ENCODE data around the gene TMSB4X.
A peak's percentile ranks its signal among the peaks of the same experiment; 100 is the strongest.
"Not testable (repeated sequence)": the region's sequence is repeated elsewhere in the genome, so short reads cannot be mapped to it uniquely, and the experiment has no call there.

TMSB4X gene

DNA sequence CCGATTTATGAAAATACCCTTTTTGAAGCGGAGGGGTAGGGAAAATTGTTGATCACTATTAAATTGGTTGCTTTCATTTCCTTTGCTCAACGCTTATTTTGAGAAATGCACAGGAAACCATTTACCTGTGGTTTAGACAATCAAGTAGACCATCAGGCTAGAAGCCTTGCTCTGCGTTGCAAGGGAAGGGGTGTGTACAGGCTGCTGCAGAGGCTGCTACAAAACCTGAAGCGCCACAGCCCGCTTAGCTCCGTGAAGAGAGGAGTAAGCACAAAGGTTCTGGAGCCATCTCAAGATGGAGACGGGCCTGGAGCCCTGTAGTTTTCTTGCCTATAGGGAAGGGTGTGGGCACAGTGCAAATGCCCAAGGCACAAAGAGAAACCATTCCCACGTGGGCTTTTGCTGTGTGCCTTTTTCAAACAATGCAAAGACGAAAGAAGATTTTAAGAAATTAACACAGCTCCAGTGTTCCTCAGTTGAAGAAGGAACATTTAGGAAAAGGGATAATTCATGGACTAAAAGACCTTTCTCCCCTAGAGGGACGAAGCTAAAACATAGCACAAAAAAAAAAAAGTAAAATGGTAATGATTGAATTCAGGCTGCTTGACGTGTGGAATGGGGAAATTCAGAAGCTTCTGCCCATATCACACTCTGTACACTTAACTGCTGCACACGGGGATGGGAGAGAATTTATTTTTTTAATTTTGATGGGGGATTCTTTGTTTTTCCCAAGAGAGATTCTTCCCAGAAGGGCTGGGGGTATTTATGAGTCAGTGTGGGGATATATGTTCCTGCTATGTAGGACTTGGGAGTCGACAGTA is 3.5 kb downstream of the TMSB4X start:
- H3K4me1 ChIP-seq (ENCODE audit: insufficient read depth, low read length): peaks cover 60% of the 10 kb centered on the region
- no peak overlapping the region for H2AFZ ChIP-seq (ENCODE audit: low read depth, low read length)
- peak; percentile 63 for ATAC-seq (ENCODE audit: insufficient read depth, low read depth)
- H3K9me3 ChIP-seq (ENCODE audit: insufficient read depth, low read length, severe bottlenecking): no peaks in the 10 kb centered on the region
- H3K79me2 ChIP-seq (ENCODE audit: insufficient read depth, low read length): peaks cover 55% of the 10 kb centered on the region
- H4K20me1 ChIP-seq (ENCODE audit: insufficient read depth, low read length): peaks cover 10% of the 10 kb centered on the region
- H3K4me2 ChIP-seq (ENCODE audit: insufficient read depth, low read length): peak overlapping the region; percentile 44
- H3K36me3 ChIP-seq (ENCODE audit: insufficient read depth, low read length): peaks cover 31% of the 10 kb centered on the region
- peak; percentile 84 for DNase-seq
- TF ChIP-seq, protein P1, sequence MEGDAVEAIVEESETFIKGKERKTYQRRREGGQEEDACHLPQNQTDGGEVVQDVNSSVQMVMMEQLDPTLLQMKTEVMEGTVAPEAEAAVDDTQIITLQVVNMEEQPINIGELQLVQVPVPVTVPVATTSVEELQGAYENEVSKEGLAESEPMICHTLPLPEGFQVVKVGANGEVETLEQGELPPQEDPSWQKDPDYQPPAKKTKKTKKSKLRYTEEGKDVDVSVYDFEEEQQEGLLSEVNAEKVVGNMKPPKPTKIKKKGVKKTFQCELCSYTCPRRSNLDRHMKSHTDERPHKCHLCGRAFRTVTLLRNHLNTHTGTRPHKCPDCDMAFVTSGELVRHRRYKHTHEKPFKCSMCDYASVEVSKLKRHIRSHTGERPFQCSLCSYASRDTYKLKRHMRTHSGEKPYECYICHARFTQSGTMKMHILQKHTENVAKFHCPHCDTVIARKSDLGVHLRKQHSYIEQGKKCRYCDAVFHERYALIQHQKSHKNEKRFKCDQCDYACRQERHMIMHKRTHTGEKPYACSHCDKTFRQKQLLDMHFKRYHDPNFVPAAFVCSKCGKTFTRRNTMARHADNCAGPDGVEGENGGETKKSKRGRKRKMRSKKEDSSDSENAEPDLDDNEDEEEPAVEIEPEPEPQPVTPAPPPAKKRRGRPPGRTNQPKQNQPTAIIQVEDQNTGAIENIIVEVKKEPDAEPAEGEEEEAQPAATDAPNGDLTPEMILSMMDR (IDR thresholded peaks at IDR 0.05; ENCODE audit: borderline replicate concordance, extremely low read depth, low read length, poor library complexity, severe bottlenecking): no peak
- no peak for TF ChIP-seq EZH2 (IDR thresholded peaks at IDR 0.05; ENCODE audit: borderline replicate concordance, low read depth, low read length, severe bottlenecking)
- H3K27ac ChIP-seq (ENCODE audit: low read length): peak overlapping the region; percentile 97
- H3K9ac ChIP-seq (ENCODE audit: low read depth, low read length): peak overlapping the region; percentile 98
- H3K4me3 ChIP-seq (ENCODE audit: low read depth in 1 of 2, low read length in 2 of 2): peak overlapping the region; percentile 23 to 78; a peak in 3 of 4 replicates
- no peaks in the 10 kb centered on the region for H3K27me3 ChIP-seq (ENCODE audit: insufficient read depth, low read length, poor library complexity)

DNA sequence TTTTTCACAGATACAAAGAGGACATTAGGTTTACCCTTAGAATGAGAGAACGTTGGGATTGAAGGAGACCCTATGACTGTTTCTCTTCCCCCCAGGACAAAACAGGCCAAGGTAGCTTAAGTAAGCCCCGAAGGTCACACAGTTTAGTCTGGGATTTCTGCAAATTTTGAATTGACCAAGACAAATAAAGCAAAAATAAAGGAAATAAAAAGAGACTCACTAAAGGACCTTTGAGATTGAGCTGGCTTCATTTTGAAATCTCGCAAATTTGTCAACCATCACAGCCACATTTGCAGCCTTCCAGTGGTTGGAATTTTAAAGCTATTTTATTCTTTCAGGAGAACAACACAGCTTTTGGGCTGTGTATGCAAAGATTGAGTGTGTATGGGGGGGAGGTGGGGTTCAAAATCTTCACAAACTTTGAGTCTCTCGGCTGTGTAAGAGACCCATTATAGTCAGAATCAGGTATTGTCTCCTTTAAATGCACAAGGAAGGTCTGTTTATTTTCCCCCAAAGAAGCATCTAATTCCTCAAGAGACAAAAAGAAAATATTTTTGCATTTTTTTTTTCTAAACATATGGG is 4.2 kb downstream of the TMSB4X start:
- peak overlapping the region; percentile 44; the same call in 1 of the 2 replicates for H3K4me2 ChIP-seq (ENCODE audit: insufficient read depth, low read length)
- DNase-seq: no peak
- H3K27ac ChIP-seq (ENCODE audit: low read length): peak overlapping the region; percentile 97

DNA sequence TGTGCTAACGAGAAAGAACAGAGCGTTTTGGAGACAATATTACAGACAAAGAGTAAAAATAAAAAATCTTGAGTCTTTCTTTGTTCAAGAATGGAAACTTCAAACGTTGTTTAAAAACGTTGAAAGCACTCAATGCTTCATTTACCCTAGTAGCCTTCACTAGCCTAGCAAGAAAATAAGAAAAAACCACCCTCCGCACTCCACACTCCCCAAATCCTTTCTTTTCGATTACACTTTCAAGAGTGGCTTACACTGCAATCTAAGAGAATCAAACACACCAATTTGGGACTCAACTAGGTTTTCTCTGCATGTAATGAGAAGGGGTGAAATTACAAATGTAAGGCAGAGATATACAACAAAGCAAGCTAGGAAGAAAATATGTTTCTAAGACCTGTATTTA is 4.7 kb downstream of the TMSB4X start:
- peaks cover 31% of the 10 kb centered on the region for H3K36me3 ChIP-seq (ENCODE audit: insufficient read depth, low read length)
- no peak overlapping the region for H3K4me2 ChIP-seq (ENCODE audit: insufficient read depth, low read length)
- H3K9me3 ChIP-seq (ENCODE audit: insufficient read depth, low read length, severe bottlenecking): no peaks in the 10 kb centered on the region
- peak overlapping the region; percentile 97 for H3K27ac ChIP-seq (ENCODE audit: low read length)
- H4K20me1 ChIP-seq (ENCODE audit: insufficient read depth, low read length): peaks cover 10% of the 10 kb centered on the region
- TF ChIP-seq, protein P1 (IDR thresholded peaks at IDR 0.05; ENCODE audit: borderline replicate concordance, extremely low read depth, low read length, poor library complexity, severe bottlenecking): no peak
- TF ChIP-seq EZH2 (IDR thresholded peaks at IDR 0.05; ENCODE audit: borderline replicate concordance, low read depth, low read length, severe bottlenecking): no peak
- DNase-seq: no peak
- peaks cover 72% of the 10 kb centered on the region for H3K4me1 ChIP-seq (ENCODE audit: insufficient read depth, low read length)
- H3K4me3 ChIP-seq (ENCODE audit: low read depth in 1 of 2, low read length in 2 of 2): no peak overlapping the region
- peaks cover 43% of the 10 kb centered on the region for H3K79me2 ChIP-seq (ENCODE audit: insufficient read depth, low read length)
- H3K9ac ChIP-seq (ENCODE audit: low read depth, low read length): peak overlapping the region; percentile 14
- H3K27me3 ChIP-seq (ENCODE audit: insufficient read depth, low read length, poor library complexity): no peaks in the 10 kb centered on the region
- no peak overlapping the region for H2AFZ ChIP-seq (ENCODE audit: low read depth, low read length)
- no peak for ATAC-seq (ENCODE audit: insufficient read depth, low read depth)

More for the DNA sequence above, 4.2 kb downstream of the TMSB4X start:
- Histone ChIP-seq H4K20me1 (ENCODE audit: insufficient read depth, low read length) (peaks cover 10% of the 10 kb centered on the region), H2AFZ (ENCODE audit: low read depth, low read length) (no peak overlapping the region), H3K27me3 (ENCODE audit: insufficient read depth, low read length, poor library complexity) (no peaks in the 10 kb centered on the region), H3K9me3 (ENCODE audit: insufficient read depth, low read length, severe bottlenecking) (no peaks in the 10 kb centered on the region), H3K4me1 (ENCODE audit: insufficient read depth, low read length) (peaks cover 67% of the 10 kb centered on the region), H3K4me3 (ENCODE audit: low read depth in 1 of 2, low read length in 2 of 2) (no peak overlapping the region; a peak in 1 of 4 replicates), H3K79me2 (ENCODE audit: insufficient read depth, low read length) (peaks cover 48% of the 10 kb centered on the region), H3K9ac (ENCODE audit: low read depth, low read length) (peak overlapping the region; percentile 98), H3K36me3 (ENCODE audit: insufficient read depth, low read length) (peaks cover 31% of the 10 kb centered on the region)
- peak; percentile 1; the same call in 1 of the 3 replicates for ATAC-seq (ENCODE audit: insufficient read depth, low read depth)
- TF ChIP-seq, protein P1 (IDR thresholded peaks at IDR 0.05; ENCODE audit: borderline replicate concordance, extremely low read depth, low read length, poor library complexity, severe bottlenecking): no peak
- no peak for TF ChIP-seq EZH2 (IDR thresholded peaks at IDR 0.05; ENCODE audit: borderline replicate concordance, low read depth, low read length, severe bottlenecking)

DNA sequence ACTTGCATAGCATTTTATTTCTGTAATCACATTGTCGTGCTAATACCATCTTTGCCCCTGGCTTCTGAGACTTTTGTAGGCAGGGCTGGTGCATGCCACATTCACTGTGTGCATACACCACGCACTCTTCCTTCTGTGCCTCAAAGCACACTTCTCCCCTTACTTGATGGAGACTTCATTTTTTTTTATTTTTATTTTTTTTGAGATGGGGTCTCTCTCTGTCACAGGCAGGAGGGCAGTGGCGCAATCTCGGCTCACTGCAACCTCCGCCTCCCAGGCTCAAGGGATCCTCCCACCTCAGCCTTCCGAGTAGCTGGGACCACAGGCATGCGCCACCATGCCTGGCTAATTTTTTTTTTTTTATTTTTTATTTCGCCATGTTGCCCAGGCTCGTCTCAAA is 5.1 kb downstream of the TMSB4X start:
- not testable (repeated sequence) for H3K27me3 ChIP-seq (ENCODE audit: insufficient read depth, low read length, poor library complexity); DNase-seq; H3K4me3 ChIP-seq (ENCODE audit: low read depth in 1 of 2, low read length in 2 of 2); ATAC-seq (ENCODE audit: insufficient read depth, low read depth); H4K20me1 ChIP-seq (ENCODE audit: insufficient read depth, low read length); H2AFZ ChIP-seq (ENCODE audit: low read depth, low read length); H3K9me3 ChIP-seq (ENCODE audit: insufficient read depth, low read length, severe bottlenecking); H3K4me2 ChIP-seq (ENCODE audit: insufficient read depth, low read length)
- peak overlapping the region; percentile 97 for H3K27ac ChIP-seq (ENCODE audit: low read length)
- H3K4me1 ChIP-seq (ENCODE audit: insufficient read depth, low read length): peaks cover 77% of the 10 kb centered on the region
- H3K36me3 ChIP-seq (ENCODE audit: insufficient read depth, low read length): peaks cover 30% of the 10 kb centered on the region
- peak overlapping the region; percentile 14 for H3K9ac ChIP-seq (ENCODE audit: low read depth, low read length)
- H3K79me2 ChIP-seq (ENCODE audit: insufficient read depth, low read length): peaks cover 38% of the 10 kb centered on the region

Data from DND-41 (cell line).